Thyroid gland (tissue), 4 donors: ENCODE measurements around the gene UBE2O.

Source experiments
- POLR2A ChIP-seq, 2 donors: fragments of 450-650 bp; IDR thresholded peaks; one replicate each; pipeline ENCODE4 v1.6.1; 2017; ENCODE audit warnings: antibody characterized with exemption in 2 of 2, mild to moderate bottlenecking in 2 of 2, moderate library complexity in 1 of 2
- TF ChIP-seq, protein P1 (sequence below), 6 experiments: fragments of 200-600 bp in 3 of 6; fragments of 450-650 bp in 3 of 6; sonication (generic) in 3 of 6; IDR thresholded peaks; one replicate each; pipeline ENCODE4 v1.5.1; 2016 to 2019; ENCODE audit warnings: antibody characterized with exemption in 6 of 6, mild to moderate bottlenecking in 2 of 6, inconsistent platforms in 1 of 6, moderate library complexity in 1 of 6

DNA sequence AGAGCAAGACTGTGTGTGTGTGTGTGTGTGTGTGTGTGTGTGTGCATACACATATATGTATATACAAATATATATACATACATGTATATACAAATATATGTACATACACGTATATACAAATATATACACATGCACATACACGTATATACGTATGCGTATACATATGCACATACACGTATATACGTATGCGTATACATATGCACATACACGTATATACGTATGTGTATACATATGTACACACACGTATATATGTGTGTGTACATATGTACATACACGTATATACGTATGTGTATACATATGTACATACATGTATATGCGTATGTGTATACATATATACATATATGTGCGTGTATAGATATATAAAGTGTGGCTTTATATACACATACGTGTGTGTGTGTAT is 37.2 kb downstream of the UBE2O start:
- TF ChIP-seq, protein P1, sequence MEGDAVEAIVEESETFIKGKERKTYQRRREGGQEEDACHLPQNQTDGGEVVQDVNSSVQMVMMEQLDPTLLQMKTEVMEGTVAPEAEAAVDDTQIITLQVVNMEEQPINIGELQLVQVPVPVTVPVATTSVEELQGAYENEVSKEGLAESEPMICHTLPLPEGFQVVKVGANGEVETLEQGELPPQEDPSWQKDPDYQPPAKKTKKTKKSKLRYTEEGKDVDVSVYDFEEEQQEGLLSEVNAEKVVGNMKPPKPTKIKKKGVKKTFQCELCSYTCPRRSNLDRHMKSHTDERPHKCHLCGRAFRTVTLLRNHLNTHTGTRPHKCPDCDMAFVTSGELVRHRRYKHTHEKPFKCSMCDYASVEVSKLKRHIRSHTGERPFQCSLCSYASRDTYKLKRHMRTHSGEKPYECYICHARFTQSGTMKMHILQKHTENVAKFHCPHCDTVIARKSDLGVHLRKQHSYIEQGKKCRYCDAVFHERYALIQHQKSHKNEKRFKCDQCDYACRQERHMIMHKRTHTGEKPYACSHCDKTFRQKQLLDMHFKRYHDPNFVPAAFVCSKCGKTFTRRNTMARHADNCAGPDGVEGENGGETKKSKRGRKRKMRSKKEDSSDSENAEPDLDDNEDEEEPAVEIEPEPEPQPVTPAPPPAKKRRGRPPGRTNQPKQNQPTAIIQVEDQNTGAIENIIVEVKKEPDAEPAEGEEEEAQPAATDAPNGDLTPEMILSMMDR (IDR thresholded peaks at IDR 0.05) = no peak
- TF ChIP-seq POLR2A (IDR thresholded peaks at IDR 0.05) = no peak
